Osteoblast (primary cell): ENCODE measurements around the gene SLC9C1. TPM values are rescaled to one million over a fixed set of nuclear protein-coding genes. Genes with fewer than 3 reads are reported as not detected.

Experiments used
- DNase-seq: peaks from one replicate; pipeline ENCODE4 v3.0.0; 2011; ENCODE audit warnings: low spot score, mixed read lengths; ENCODE audit not compliant: insufficient read length; ENCODE audit errors: missing footprints
- H2AFZ ChIP-seq: 2 replicates; pipeline ENCODE4 v1.6.0; 2011; ENCODE audit warnings: mild to moderate bottlenecking, low read length
- H3K27ac ChIP-seq: 2 replicates; pipeline ENCODE4 v1.5.1; 2011; ENCODE audit warnings: mild to moderate bottlenecking, low read depth, low read length, moderate library complexity
- H3K27me3 ChIP-seq: 2 replicates; pipeline ENCODE4 v1.6.0; 2012; ENCODE audit warnings: mild to moderate bottlenecking, control low read depth, inconsistent platforms, low read length, moderate library complexity; ENCODE audit not compliant: insufficient read depth
- H3K36me3 ChIP-seq: 2 replicates; pipeline ENCODE4 v1.5.1; 2011; ENCODE audit warnings: mild to moderate bottlenecking, low read length, control low read depth, moderate library complexity; ENCODE audit not compliant: insufficient read depth
- H3K4me1 ChIP-seq: 2 replicates; pipeline ENCODE4 v1.5.1; 2011; ENCODE audit warnings: mild to moderate bottlenecking, low read length, control low read depth, moderate library complexity; ENCODE audit not compliant: insufficient read depth
- H3K4me2 ChIP-seq: 2 replicates; pipeline ENCODE4 v1.6.0; 2011; ENCODE audit warnings: mild to moderate bottlenecking, low read length; ENCODE audit not compliant: insufficient read depth
- H3K4me3 ChIP-seq: fragments of 200-600 bp; sonication (generic); 3 replicates; pipeline ENCODE4 v1.5.1; 2012; ENCODE audit warnings: mild to moderate bottlenecking, low read length, inconsistent platforms; ENCODE audit not compliant: insufficient read depth
- H3K79me2 ChIP-seq: 2 replicates; pipeline ENCODE4 v1.6.0; 2012; ENCODE audit warnings: mild to moderate bottlenecking, low read length, control low read depth, inconsistent platforms; ENCODE audit not compliant: insufficient read depth
- H3K9me3 ChIP-seq: 2 replicates; pipeline ENCODE4 v1.5.1; 2011; ENCODE audit warnings: low read depth, low read length, control low read depth
- H4K20me1 ChIP-seq: 2 replicates; pipeline ENCODE4 v1.6.0; 2012; ENCODE audit warnings: mild to moderate bottlenecking, low read length, control low read depth; ENCODE audit not compliant: insufficient read depth
- total RNA-seq: library from RNA; depleted of rRNA; stranded (reverse); fragments of >200 nt; gene quantifications from 2 replicates; pipeline ENCODE4 v1.2.3, GENCODE V29; 2012
- TF ChIP-seq, protein P1 (sequence below): IDR thresholded peaks from 2 replicates; pipeline ENCODE4 v1.5.1; 2011; ENCODE audit warnings: mild to moderate bottlenecking, low read depth, low read length, moderate library complexity; ENCODE audit errors: extremely low read depth

The SLC9C1 gene
- total RNA-seq, 1 donor = not detected

GRCh38 chr3:112136959-112137693 is 156.9 kb downstream of the SLC9C1 start:
- Histone ChIP-seq H2AFZ (no peak overlapping the region), H3K36me3 (no peaks in the 10 kb centered on the region), H3K4me2 (no peak overlapping the region), H3K27ac (no peak overlapping the region), H3K9me3 (no peaks in the 10 kb centered on the region), H4K20me1 (no peaks in the 10 kb centered on the region), H3K4me3 (no peak overlapping the region), H3K79me2 (no peaks in the 10 kb centered on the region), H3K27me3 (no peaks in the 10 kb centered on the region), H3K4me1 (no peaks in the 10 kb centered on the region)
- no peak for DNase-seq
- TF ChIP-seq, protein P1, sequence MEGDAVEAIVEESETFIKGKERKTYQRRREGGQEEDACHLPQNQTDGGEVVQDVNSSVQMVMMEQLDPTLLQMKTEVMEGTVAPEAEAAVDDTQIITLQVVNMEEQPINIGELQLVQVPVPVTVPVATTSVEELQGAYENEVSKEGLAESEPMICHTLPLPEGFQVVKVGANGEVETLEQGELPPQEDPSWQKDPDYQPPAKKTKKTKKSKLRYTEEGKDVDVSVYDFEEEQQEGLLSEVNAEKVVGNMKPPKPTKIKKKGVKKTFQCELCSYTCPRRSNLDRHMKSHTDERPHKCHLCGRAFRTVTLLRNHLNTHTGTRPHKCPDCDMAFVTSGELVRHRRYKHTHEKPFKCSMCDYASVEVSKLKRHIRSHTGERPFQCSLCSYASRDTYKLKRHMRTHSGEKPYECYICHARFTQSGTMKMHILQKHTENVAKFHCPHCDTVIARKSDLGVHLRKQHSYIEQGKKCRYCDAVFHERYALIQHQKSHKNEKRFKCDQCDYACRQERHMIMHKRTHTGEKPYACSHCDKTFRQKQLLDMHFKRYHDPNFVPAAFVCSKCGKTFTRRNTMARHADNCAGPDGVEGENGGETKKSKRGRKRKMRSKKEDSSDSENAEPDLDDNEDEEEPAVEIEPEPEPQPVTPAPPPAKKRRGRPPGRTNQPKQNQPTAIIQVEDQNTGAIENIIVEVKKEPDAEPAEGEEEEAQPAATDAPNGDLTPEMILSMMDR = peak; percentile 55

- H3K9me3 ChIP-seq = no peaks in the 10 kb centered on the region
- H3K27ac ChIP-seq = no peak overlapping the region
- H3K79me2 ChIP-seq = no peaks in the 10 kb centered on the region
- H3K4me1 ChIP-seq = no peaks in the 10 kb centered on the region
- no peaks in the 10 kb centered on the region for H3K36me3 ChIP-seq
- TF ChIP-seq, protein P1 = no peak
- no peaks in the 10 kb centered on the region for H4K20me1 ChIP-seq
- no peak overlapping the region for H3K4me2 ChIP-seq
- no peaks in the 10 kb centered on the region for H3K27me3 ChIP-seq
- H2AFZ ChIP-seq = no peak overlapping the region
- no peak for DNase-seq
- no peak overlapping the region for H3K4me3 ChIP-seq
These were observed 158.0 kb downstream of the SLC9C1 start for GRCh38 chr3:112136046-112136445.

- no peak for DNase-seq
- Histone ChIP-seq H3K4me1 (no peaks in the 10 kb centered on the region), H3K27me3 (no peaks in the 10 kb centered on the region), H4K20me1 (no peaks in the 10 kb centered on the region), H3K36me3 (no peaks in the 10 kb centered on the region), H3K4me3 (no peak overlapping the region), H3K9me3 (no peaks in the 10 kb centered on the region), H2AFZ (no peak overlapping the region), H3K27ac (no peak overlapping the region), H3K4me2 (no peak overlapping the region), H3K79me2 (no peaks in the 10 kb centered on the region)
- TF ChIP-seq, protein P1 = no peak
These were observed 159.5 kb downstream of the SLC9C1 start for GRCh38 chr3:112134335-112135124.
